K562 (cell line): ENCODE data around the gene ENO2. TPM values are rescaled to one million over a fixed set of nuclear protein-coding genes. Genes with fewer than 3 reads are reported as not detected.

Experiments used
- BCOR ChIP-seq: fragments of 450-650 bp; IDR thresholded peaks from 2 replicates; pipeline ENCODE4 v1.6.1; 2016
- CXXC5 ChIP-seq: fragments of 250-450 bp; sonication (Bioruptor Pico); IDR thresholded peaks from 2 replicates; pipeline ENCODE4 v1.8.0; 2022; ENCODE audit warnings: inconsistent platforms, mild to moderate bottlenecking, moderate library complexity
- FOSL1 ChIP-seq: fragments of 200-800 bp; sonication (Bioruptor generic); conservative IDR thresholded peaks from 2 replicates; pipeline ENCODE4 v1.6.1; 2016; ENCODE audit warnings: missing genetic modification characterization, missing compliant biosample characterization
- GTF2E2 ChIP-seq: fragments of 200-800 bp; sonication (Bioruptor generic); IDR thresholded peaks from 2 replicates; pipeline ENCODE4 v1.6.1; 2016; ENCODE audit warnings: missing genetic modification characterization, missing compliant biosample characterization
- HNRNPLL ChIP-seq: fragments of 200-400 bp; formaldehyde crosslinking; IDR thresholded peaks from 2 replicates; pipeline ENCODE4 v1.6.1; 2017; ENCODE audit warnings: low read length, low read depth, mild to moderate bottlenecking; ENCODE audit not compliant: poor library complexity, severe bottlenecking
- NBN ChIP-seq: fragments of 450-650 bp; IDR thresholded peaks from 2 replicates; pipeline ENCODE4 v1.6.1; 2016; ENCODE audit warnings: low read depth, mild to moderate bottlenecking
- PHF8 ChIP-seq: fragments of 200-600 bp; sonication (generic); IDR thresholded peaks from 2 replicates; pipeline ENCODE4 v1.6.1; 2012; ENCODE audit warnings: mixed run types, mild to moderate bottlenecking, inconsistent platforms, low read length, moderate library complexity, borderline replicate concordance
- RBFOX2 ChIP-seq: fragments of 200-400 bp; formaldehyde crosslinking; IDR thresholded peaks from 2 replicates; pipeline ENCODE4 v1.6.1; 2017; ENCODE audit warnings: low read depth, mild to moderate bottlenecking, low read length, moderate library complexity
- SAP30 ChIP-seq: fragments of 200-600 bp; sonication (generic); IDR thresholded peaks from 2 replicates; pipeline ENCODE4 v1.6.1; 2012; ENCODE audit warnings: borderline replicate concordance, low read depth, mild to moderate bottlenecking, moderate library complexity, low read length, control low read depth, inconsistent platforms; ENCODE audit not compliant: insufficient read depth, poor library complexity, severe bottlenecking
- TGIF2 ChIP-seq: sonication (generic); formaldehyde crosslinking; IDR thresholded peaks from 2 replicates; pipeline ENCODE4 v1.8.1; 2022; ENCODE audit warnings: mild to moderate bottlenecking, missing genetic modification reagents, moderate library complexity
- polyA plus RNA-seq, 8 experiments: library from polyadenylated mRNA; depleted of rRNA in 4 of 8; stranded (reverse) in 5 of 8; unstranded in 3 of 8; fragments of >200 nt; fragmentation: Nextera tagmentation in 2 of 8; fragmentation: Illumina TruSeq in 1 of 8; extraction: Ambion mirVana in 2 of 8; extraction: Trizol in 1 of 8; gene quantifications; 2 replicates each; pipeline versions ENCODE4 v1.2.1 to v1.2.3, GENCODE V29; 2011 to 2014; ENCODE audit warnings: inconsistent platforms in 1 of 8, missing spikeins in 1 of 8
- total RNA-seq, 7 experiments: library from RNA; depleted of rRNA in 6 of 7; stranded (reverse); fragments of >200 nt in 6 of 7; fragmentation: Illumina TruSeq in 2 of 7; extraction: Trizol in 2 of 7; gene quantifications; 2 replicates each; pipeline versions ENCODE4 v1.2.1 to v1.2.3, GENCODE V29; 2011 to 2021; ENCODE audit warnings: low replicate concordance in 1 of 7
- TF ChIP-seq, protein P1 (sequence below): sonication (generic); formaldehyde crosslinking; IDR thresholded peaks from 2 replicates; pipeline ENCODE4 v1.8.0; 2022; ENCODE audit warnings: mild to moderate bottlenecking, missing genetic modification reagents, borderline replicate concordance
- TF ChIP-seq, protein P2 (sequence below): sonication (generic); formaldehyde crosslinking; IDR thresholded peaks from 2 replicates; pipeline ENCODE4 v1.5.0; 2020; ENCODE audit warnings: missing genetic modification reagents
- TF ChIP-seq, protein P3 (sequence below): conservative IDR thresholded peaks from 2 replicates; pipeline ENCODE4 v1.6.1; 2011; ENCODE audit warnings: low read depth, mild to moderate bottlenecking, low read length; ENCODE audit not compliant: control insufficient read depth
- TF ChIP-seq, protein P4 (sequence below): fragments of 150-350 bp; conservative IDR thresholded peaks from 2 replicates; pipeline ENCODE4 v1.6.1; 2014; ENCODE audit warnings: low read length
- TF ChIP-seq, protein P5 (sequence below): sonication (generic); formaldehyde crosslinking; IDR thresholded peaks from 2 replicates; pipeline ENCODE4 v1.8.0; 2022; ENCODE audit warnings: mild to moderate bottlenecking, missing genetic modification reagents
- TF ChIP-seq, protein P6 (sequence below): sonication (generic); formaldehyde crosslinking; IDR thresholded peaks from 2 replicates; pipeline ENCODE4 v1.8.1; 2022; ENCODE audit warnings: missing genetic modification reagents

Gene ENO2
- total and polyA plus RNA-seq, 9 of the 15 experiments (the other 6 are each of a cell fraction or from before 2014, with no cell fraction given), result 10.9 to 43.3 (median 21.0) TPM

DNA sequence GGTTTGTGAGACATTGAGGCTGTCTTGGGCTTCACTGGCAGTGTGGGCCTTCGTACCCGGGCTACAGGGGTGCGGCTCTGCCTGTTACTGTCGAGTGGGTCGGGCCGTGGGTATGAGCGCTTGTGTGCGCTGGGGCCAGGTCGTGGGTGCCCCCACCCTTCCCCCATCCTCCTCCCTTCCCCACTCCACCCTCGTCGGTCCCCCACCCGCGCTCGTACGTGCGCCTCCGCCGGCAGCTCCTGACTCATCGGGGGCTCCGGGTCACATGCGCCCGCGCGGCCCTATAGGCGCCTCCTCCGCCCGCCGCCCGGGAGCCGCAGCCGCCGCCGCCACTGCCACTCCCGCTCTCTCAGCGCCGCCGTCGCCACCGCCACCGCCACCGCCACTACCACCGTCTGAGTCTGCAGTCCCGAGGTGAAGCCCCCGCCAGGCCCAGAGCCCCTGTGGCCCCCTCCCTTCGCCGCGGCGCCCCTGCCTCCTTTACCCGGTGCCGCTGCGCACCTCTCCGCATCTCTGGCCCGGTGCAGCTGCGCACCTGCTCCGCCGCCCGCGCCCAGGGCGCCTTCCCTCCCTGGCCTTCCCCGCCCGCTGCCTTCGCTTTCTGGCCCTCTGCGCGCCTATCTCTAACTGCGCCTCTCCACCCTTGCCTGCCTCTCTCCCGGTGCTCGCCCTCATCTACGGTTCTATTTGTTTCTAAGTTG is at the start of gene ENO2 (continued):
- TF ChIP-seq, protein P1, sequence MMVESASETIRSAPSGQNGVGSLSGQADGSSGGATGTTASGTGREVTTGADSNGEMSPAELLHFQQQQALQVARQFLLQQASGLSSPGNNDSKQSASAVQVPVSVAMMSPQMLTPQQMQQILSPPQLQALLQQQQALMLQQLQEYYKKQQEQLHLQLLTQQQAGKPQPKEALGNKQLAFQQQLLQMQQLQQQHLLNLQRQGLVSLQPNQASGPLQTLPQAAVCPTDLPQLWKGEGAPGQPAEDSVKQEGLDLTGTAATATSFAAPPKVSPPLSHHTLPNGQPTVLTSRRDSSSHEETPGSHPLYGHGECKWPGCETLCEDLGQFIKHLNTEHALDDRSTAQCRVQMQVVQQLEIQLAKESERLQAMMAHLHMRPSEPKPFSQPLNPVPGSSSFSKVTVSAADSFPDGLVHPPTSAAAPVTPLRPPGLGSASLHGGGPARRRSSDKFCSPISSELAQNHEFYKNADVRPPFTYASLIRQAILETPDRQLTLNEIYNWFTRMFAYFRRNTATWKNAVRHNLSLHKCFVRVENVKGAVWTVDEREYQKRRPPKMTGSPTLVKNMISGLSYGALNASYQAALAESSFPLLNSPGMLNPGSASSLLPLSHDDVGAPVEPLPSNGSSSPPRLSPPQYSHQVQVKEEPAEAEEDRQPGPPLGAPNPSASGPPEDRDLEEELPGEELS (CRISPR knock-in tag), result no peak
- TF ChIP-seq CXXC5 (CRISPR knock-in tag), result peak; percentile 27; the same call in 1 of the 2 replicates
- no peak for TF ChIP-seq NBN
- peak; percentile 70 for TF ChIP-seq FOSL1
- TF ChIP-seq, protein P2, sequence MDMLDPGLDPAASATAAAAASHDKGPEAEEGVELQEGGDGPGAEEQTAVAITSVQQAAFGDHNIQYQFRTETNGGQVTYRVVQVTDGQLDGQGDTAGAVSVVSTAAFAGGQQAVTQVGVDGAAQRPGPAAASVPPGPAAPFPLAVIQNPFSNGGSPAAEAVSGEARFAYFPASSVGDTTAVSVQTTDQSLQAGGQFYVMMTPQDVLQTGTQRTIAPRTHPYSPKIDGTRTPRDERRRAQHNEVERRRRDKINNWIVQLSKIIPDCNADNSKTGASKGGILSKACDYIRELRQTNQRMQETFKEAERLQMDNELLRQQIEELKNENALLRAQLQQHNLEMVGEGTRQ (CRISPR knock-in tag), result peak; percentile 62
- peak; percentile 38 for TF ChIP-seq HNRNPLL
- no peak for TF ChIP-seq GTF2E2
- no peak for TF ChIP-seq TGIF2
- TF ChIP-seq, protein P3, sequence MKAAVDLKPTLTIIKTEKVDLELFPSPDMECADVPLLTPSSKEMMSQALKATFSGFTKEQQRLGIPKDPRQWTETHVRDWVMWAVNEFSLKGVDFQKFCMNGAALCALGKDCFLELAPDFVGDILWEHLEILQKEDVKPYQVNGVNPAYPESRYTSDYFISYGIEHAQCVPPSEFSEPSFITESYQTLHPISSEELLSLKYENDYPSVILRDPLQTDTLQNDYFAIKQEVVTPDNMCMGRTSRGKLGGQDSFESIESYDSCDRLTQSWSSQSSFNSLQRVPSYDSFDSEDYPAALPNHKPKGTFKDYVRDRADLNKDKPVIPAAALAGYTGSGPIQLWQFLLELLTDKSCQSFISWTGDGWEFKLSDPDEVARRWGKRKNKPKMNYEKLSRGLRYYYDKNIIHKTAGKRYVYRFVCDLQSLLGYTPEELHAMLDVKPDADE, result no peak
- no peak for TF ChIP-seq BCOR
- peak; percentile 29; the same call in 1 of the 2 replicates for TF ChIP-seq RBFOX2
- TF ChIP-seq SAP30, result peak; percentile 19
- TF ChIP-seq, protein P4, sequence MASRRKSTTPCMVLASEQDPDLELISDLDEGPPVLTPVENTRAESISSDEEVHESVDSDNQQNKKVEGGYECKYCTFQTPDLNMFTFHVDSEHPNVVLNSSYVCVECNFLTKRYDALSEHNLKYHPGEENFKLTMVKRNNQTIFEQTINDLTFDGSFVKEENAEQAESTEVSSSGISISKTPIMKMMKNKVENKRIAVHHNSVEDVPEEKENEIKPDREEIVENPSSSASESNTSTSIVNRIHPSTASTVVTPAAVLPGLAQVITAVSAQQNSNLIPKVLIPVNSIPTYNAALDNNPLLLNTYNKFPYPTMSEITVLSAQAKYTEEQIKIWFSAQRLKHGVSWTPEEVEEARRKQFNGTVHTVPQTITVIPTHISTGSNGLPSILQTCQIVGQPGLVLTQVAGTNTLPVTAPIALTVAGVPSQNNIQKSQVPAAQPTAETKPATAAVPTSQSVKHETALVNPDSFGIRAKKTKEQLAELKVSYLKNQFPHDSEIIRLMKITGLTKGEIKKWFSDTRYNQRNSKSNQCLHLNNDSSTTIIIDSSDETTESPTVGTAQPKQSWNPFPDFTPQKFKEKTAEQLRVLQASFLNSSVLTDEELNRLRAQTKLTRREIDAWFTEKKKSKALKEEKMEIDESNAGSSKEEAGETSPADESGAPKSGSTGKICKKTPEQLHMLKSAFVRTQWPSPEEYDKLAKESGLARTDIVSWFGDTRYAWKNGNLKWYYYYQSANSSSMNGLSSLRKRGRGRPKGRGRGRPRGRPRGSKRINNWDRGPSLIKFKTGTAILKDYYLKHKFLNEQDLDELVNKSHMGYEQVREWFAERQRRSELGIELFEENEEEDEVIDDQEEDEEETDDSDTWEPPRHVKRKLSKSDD, result no peak
- no peak; the same call in 1 of the 2 replicates for TF ChIP-seq PHF8
- TF ChIP-seq, protein P5, sequence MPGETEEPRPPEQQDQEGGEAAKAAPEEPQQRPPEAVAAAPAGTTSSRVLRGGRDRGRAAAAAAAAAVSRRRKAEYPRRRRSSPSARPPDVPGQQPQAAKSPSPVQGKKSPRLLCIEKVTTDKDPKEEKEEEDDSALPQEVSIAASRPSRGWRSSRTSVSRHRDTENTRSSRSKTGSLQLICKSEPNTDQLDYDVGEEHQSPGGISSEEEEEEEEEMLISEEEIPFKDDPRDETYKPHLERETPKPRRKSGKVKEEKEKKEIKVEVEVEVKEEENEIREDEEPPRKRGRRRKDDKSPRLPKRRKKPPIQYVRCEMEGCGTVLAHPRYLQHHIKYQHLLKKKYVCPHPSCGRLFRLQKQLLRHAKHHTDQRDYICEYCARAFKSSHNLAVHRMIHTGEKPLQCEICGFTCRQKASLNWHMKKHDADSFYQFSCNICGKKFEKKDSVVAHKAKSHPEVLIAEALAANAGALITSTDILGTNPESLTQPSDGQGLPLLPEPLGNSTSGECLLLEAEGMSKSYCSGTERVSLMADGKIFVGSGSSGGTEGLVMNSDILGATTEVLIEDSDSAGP (CRISPR knock-in tag), result no peak
- TF ChIP-seq, protein P6, sequence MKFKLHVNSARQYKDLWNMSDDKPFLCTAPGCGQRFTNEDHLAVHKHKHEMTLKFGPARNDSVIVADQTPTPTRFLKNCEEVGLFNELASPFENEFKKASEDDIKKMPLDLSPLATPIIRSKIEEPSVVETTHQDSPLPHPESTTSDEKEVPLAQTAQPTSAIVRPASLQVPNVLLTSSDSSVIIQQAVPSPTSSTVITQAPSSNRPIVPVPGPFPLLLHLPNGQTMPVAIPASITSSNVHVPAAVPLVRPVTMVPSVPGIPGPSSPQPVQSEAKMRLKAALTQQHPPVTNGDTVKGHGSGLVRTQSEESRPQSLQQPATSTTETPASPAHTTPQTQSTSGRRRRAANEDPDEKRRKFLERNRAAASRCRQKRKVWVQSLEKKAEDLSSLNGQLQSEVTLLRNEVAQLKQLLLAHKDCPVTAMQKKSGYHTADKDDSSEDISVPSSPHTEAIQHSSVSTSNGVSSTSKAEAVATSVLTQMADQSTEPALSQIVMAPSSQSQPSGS, result no peak
